HCT116 (cell line): Measurements from ENCODE around the gene C14orf132. TPM values are rescaled to one million over a fixed set of nuclear protein-coding genes. Genes with fewer than 3 reads are reported as not detected.

Experiments
- ATAC-seq: fragments of 200-7000 bp; cut with Tn5 transposase; 2 replicates; pipeline ENCODE4 v1.9.1; 2020; ENCODE audit warnings: mild to moderate bottlenecking, moderate library complexity
- BruUV-seq: library from RNA; stranded (reverse); fragments of 400-500 nt; replicated peaks from 2 replicates; lab custom pipeline; 2021; lab: Mats Ljungman, UMichigan
- CTCF ChIA-PET: fragments of 300-600 bp; sonication (Branson Sonifier 250); formaldehyde crosslinking; loops from one replicate; lab custom pipeline; 2021; ENCODE audit warnings: antibody characterized with exemption; lab: Charles Lee
- POLR2A ChIA-PET: fragments of 300-600, 350-600 bp; sonication (Branson Sonifier 250); formaldehyde crosslinking; loops from one replicate; lab custom pipeline; 2021; ENCODE audit warnings: antibody characterized with exemption; lab: Charles Lee
- RAD21 ChIA-PET, 2 experiments: fragments of 300-600 bp; sonication (Branson Sonifier 250); formaldehyde crosslinking; loops; one replicate each; lab custom pipeline; 2023; ENCODE audit warnings: low total read pairs in 2 of 2; ENCODE audit not compliant: uncharacterized antibody in 2 of 2, unreplicated experiment in 2 of 2, low non-redundant PET in 1 of 2; lab: Charles Lee
- DNase-seq: peaks from one replicate; pipeline ENCODE4 v3.0.0-alpha.2; 2010; ENCODE audit warnings: low read depth, low spot score
- H2AFZ ChIP-seq: fragments of 200-600 bp; shearing (Covaris generic), sonication (generic); 2 replicates; pipeline ENCODE4 v1.6.1; 2017; ENCODE audit warnings: low read depth, mixed run types, mixed read lengths, antibody characterized with exemption, low read length; ENCODE audit not compliant: poor library complexity, severe bottlenecking
- H3K27ac ChIP-seq: 2 replicates; pipeline ENCODE4 v1.5.1; 2012; ENCODE audit warnings: low read depth, low read length
- H3K27me3 ChIP-seq: fragments of 200-600 bp; sonication (generic); 2 replicates; pipeline ENCODE4 v1.6.1; 2016; ENCODE audit warnings: mixed run types, low read length, mixed read lengths; ENCODE audit not compliant: insufficient read depth
- H3K36me3 ChIP-seq, 2 experiments: fragments of 200-500 bp in 1 of 2; fragments of 200-600 bp in 1 of 2; sonication (Bioruptor generic) in 1 of 2; sonication (generic) in 1 of 2; 2 replicates each; pipeline versions ENCODE4 v1.5.1 to v1.6.1; 2014 to 2016; ENCODE audit warnings: low read length in 2 of 2, inconsistent platforms in 1 of 2, mixed read lengths in 1 of 2, mixed run types in 1 of 2; ENCODE audit not compliant: insufficient read depth in 2 of 2, control insufficient read depth in 1 of 2
- H3K4me1 ChIP-seq, 2 experiments: fragments of 200-600 bp in 1 of 2; sonication (generic) in 1 of 2; 2 replicates each; pipeline versions ENCODE4 v1.5.1 to v1.6.1; 2012 to 2017; ENCODE audit warnings: low read length in 2 of 2, inconsistent platforms in 1 of 2, mild to moderate bottlenecking in 1 of 2, mixed read lengths in 1 of 2, mixed run types in 1 of 2, moderate library complexity in 1 of 2; ENCODE audit not compliant: insufficient read depth in 2 of 2, control insufficient read depth in 1 of 2
- H3K4me2 ChIP-seq: fragments of 200-600 bp; sonication (generic); 2 replicates; pipeline ENCODE4 v1.6.1; 2017; ENCODE audit warnings: mixed run types, low read length, mixed read lengths
- H3K4me3 ChIP-seq, 2 experiments: fragments of 200-600 bp in 1 of 2; sonication (generic) in 1 of 2; replicated peaks in 1 of 2; 2 replicates each; pipeline ENCODE4 v1.5.1; 2011 to 2016; ENCODE audit warnings: low read length in 2 of 2, control low read depth in 1 of 2, low read depth in 1 of 2, mild to moderate bottlenecking in 1 of 2, mixed read lengths in 1 of 2, mixed run types in 1 of 2
- H3K79me2 ChIP-seq: fragments of 200-600 bp; sonication (generic); 2 replicates; pipeline ENCODE4 v1.6.1; 2017; ENCODE audit warnings: mild to moderate bottlenecking, mixed run types, low read length, moderate library complexity, mixed read lengths; ENCODE audit not compliant: insufficient read depth
- H3K9ac ChIP-seq: fragments of 200-600 bp; sonication (generic); 2 replicates; pipeline ENCODE4 v1.6.1; 2016; ENCODE audit warnings: low read length, mixed read lengths
- H3K9me2 ChIP-seq: fragments of 200-600 bp; sonication (generic), shearing (Covaris generic); 2 replicates; pipeline ENCODE4 v1.6.1; 2017; ENCODE audit warnings: mixed run types, mild to moderate bottlenecking, moderate library complexity; ENCODE audit not compliant: insufficient read depth
- H3K9me3 ChIP-seq, 2 experiments: fragments of 200-500 bp in 1 of 2; fragments of 200-600 bp in 1 of 2; sonication (Bioruptor generic) in 1 of 2; sonication (generic) in 1 of 2; 2 replicates each; pipeline ENCODE4 v1.6.1; 2014 to 2017; ENCODE audit warnings: low read length in 2 of 2, mixed read lengths in 2 of 2, inconsistent platforms in 1 of 2, low read depth in 1 of 2, mild to moderate bottlenecking in 1 of 2, mixed run types in 1 of 2, moderate library complexity in 1 of 2; ENCODE audit not compliant: control insufficient read depth in 1 of 2, insufficient read depth in 1 of 2
- H4K20me1 ChIP-seq: fragments of 200-600 bp; sonication (generic), shearing (Covaris generic); 2 replicates; pipeline ENCODE4 v1.6.1; 2017; ENCODE audit warnings: mixed run types, mild to moderate bottlenecking, moderate library complexity; ENCODE audit not compliant: insufficient read depth
- CBX3 ChIP-seq: IDR thresholded peaks from 2 replicates; pipeline ENCODE4 v1.6.1; 2012; ENCODE audit warnings: low read depth
- CEBPB ChIP-seq: IDR thresholded peaks from 2 replicates; pipeline ENCODE4 v1.6.1; 2012; ENCODE audit warnings: low read depth
- EGR1 ChIP-seq: IDR thresholded peaks from 2 replicates; pipeline ENCODE4 v1.6.1; 2012; ENCODE audit warnings: low read depth
- ELF1 ChIP-seq: IDR thresholded peaks from 2 replicates; pipeline ENCODE4 v1.6.1; 2012; ENCODE audit warnings: low read depth, borderline replicate concordance
- EZH2 ChIP-seq: fragments of 200-600 bp; sonication (generic); IDR thresholded peaks from 2 replicates; pipeline ENCODE4 v1.6.1; 2017; ENCODE audit warnings: antibody characterized with exemption, mixed run types
- FOSL1 ChIP-seq: IDR thresholded peaks from 2 replicates; pipeline ENCODE4 v1.6.1; 2012; ENCODE audit warnings: low read depth
- JUND ChIP-seq: IDR thresholded peaks from 2 replicates; pipeline ENCODE4 v1.6.1; 2012
- POLR2A ChIP-seq: IDR thresholded peaks from 2 replicates; pipeline ENCODE4 v1.7.0; 2011; ENCODE audit warnings: borderline replicate concordance; ENCODE audit not compliant: insufficient read depth, insufficient read length; ENCODE audit errors: extremely low read depth
- POLR2AphosphoS5 ChIP-seq: IDR thresholded peaks from 2 replicates; pipeline ENCODE4 v1.6.1; 2011; ENCODE audit warnings: mild to moderate bottlenecking, low read depth, low read length, moderate library complexity
- RAD21 ChIP-seq: IDR thresholded peaks from 2 replicates; pipeline ENCODE4 v1.6.1; 2012; ENCODE audit warnings: low read depth, mild to moderate bottlenecking
- REST ChIP-seq: IDR thresholded peaks from 2 replicates; pipeline ENCODE4 v1.6.1; 2012; ENCODE audit warnings: low read depth
- SIN3A ChIP-seq: IDR thresholded peaks from 2 replicates; pipeline ENCODE4 v1.6.1; 2012; ENCODE audit warnings: low read depth
- SP1 ChIP-seq: IDR thresholded peaks from 2 replicates; pipeline ENCODE4 v1.6.1; 2012; ENCODE audit warnings: low read depth
- SRF ChIP-seq: IDR thresholded peaks from 2 replicates; pipeline ENCODE4 v1.6.1; 2012; ENCODE audit warnings: low read depth
- TCF7L2 ChIP-seq: IDR thresholded peaks from 2 replicates; pipeline ENCODE4 v1.7.0; 2011; ENCODE audit warnings: borderline replicate concordance, inconsistent platforms; ENCODE audit not compliant: insufficient read depth, insufficient read length; ENCODE audit errors: extremely low read depth
- YY1 ChIP-seq: IDR thresholded peaks from 2 replicates; pipeline ENCODE4 v1.6.1; 2011; ENCODE audit warnings: low read length, low read depth, moderate library complexity, mild to moderate bottlenecking; ENCODE audit not compliant: insufficient replicate concordance; ENCODE audit errors: extremely low read depth
- ZFX ChIP-seq: fragments of 450-650 bp; IDR thresholded peaks from 2 replicates; pipeline ENCODE4 v1.6.1; 2017
- ZNF274 ChIP-seq: fragments of 200-500 bp; sonication (Bioruptor generic); IDR thresholded peaks from 2 replicates; pipeline ENCODE4 v1.6.1; 2014; ENCODE audit warnings: mild to moderate bottlenecking, low read depth, low read length, inconsistent platforms
- intact Hi-C: fragments of 100-400 bp; cut with micrococcal nuclease; formaldehyde crosslinking; loops from 2 replicates; pipeline ENCODE4 v1.10.0; 2022
- total RNA-seq: library from RNA; stranded (reverse); gene quantifications from one replicate; pipeline ENCODE4 v1.2.1, GENCODE V29; 2021; ENCODE audit not compliant: unreplicated experiment
- TF ChIP-seq, protein P1 (sequence below), 3 experiments: fragments of 200-600 bp in 1 of 3; sonication (generic) in 1 of 3; IDR thresholded peaks in 2 of 3; conservative IDR thresholded peaks in 1 of 3; 2 replicates each; pipeline ENCODE4 v1.5.1; 2012 to 2017; ENCODE audit warnings: low read depth in 2 of 3, low read length in 2 of 3, antibody characterized with exemption in 1 of 3, borderline replicate concordance in 1 of 3, control low read depth in 1 of 3, mild to moderate bottlenecking in 1 of 3, mixed read lengths in 1 of 3, mixed run types in 1 of 3, moderate library complexity in 1 of 3; ENCODE audit not compliant: insufficient read depth in 1 of 3
- TF ChIP-seq, protein P2 (sequence below): IDR thresholded peaks from 2 replicates; pipeline ENCODE4 v1.6.1; 2012

The C14orf132 gene
- total RNA-seq, 1 experiment from 2014 or later, result 3.4 TPM

- Histone ChIP-seq H2AFZ (no peak overlapping the region), H3K4me3 (no peak overlapping the region), H3K4me2 (no peak overlapping the region), H3K4me1 (peaks cover 0 to 3% of the 10 kb centered on the region in 2 experiments; a peak in 1 of 4 replicates), H3K9ac (no peak overlapping the region), H4K20me1 (no peaks in the 10 kb centered on the region), H3K27me3 (peaks cover 3% of the 10 kb centered on the region; the same call in 1 of the 2 replicates), H3K36me3 (no peaks in the 10 kb centered on the region), H3K79me2 (no peaks in the 10 kb centered on the region), H3K27ac (no peak overlapping the region), H3K9me2 (no peaks in the 10 kb centered on the region), H3K9me3 (0 out of 4 replicates have a peak, but pooled peaks cover 0 to 1% of the 10 kb centered on the region in 2 experiments)
- TF ChIP-seq ZNF274 (no peak), CBX3 (no peak), CEBPB (no peak), POLR2A (no peak), REST (no peak), EZH2 (no peak), EGR1 (no peak), YY1 (no peak), RAD21 (no peak), FOSL1 (no peak), SP1 (no peak), POLR2AphosphoS5 (no peak), ZFX (no peak), ELF1 (no peak), TCF7L2 (no peak), SRF (no peak), SIN3A (no peak), JUND (no peak)
- TF ChIP-seq, protein P1, sequence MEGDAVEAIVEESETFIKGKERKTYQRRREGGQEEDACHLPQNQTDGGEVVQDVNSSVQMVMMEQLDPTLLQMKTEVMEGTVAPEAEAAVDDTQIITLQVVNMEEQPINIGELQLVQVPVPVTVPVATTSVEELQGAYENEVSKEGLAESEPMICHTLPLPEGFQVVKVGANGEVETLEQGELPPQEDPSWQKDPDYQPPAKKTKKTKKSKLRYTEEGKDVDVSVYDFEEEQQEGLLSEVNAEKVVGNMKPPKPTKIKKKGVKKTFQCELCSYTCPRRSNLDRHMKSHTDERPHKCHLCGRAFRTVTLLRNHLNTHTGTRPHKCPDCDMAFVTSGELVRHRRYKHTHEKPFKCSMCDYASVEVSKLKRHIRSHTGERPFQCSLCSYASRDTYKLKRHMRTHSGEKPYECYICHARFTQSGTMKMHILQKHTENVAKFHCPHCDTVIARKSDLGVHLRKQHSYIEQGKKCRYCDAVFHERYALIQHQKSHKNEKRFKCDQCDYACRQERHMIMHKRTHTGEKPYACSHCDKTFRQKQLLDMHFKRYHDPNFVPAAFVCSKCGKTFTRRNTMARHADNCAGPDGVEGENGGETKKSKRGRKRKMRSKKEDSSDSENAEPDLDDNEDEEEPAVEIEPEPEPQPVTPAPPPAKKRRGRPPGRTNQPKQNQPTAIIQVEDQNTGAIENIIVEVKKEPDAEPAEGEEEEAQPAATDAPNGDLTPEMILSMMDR (IDR thresholded peaks at IDR 0.05 in 2 of 3, conservative IDR thresholded peaks at IDR 0.05 in 1 of 3; ENCODE audit: borderline replicate concordance in 1 of 3, insufficient read depth in 1 of 3, low read depth in 2 of 3, low read length in 2 of 3), result no peak
- TF ChIP-seq, protein P2, sequence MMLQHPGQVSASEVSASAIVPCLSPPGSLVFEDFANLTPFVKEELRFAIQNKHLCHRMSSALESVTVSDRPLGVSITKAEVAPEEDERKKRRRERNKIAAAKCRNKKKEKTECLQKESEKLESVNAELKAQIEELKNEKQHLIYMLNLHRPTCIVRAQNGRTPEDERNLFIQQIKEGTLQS, result no peak
- ChIA-PET CTCF (no interaction called here), RAD21 (no interaction called here), POLR2A (no interaction called here)
- no peak for ATAC-seq
- no TSS peak for BruUV-seq
- intact Hi-C loops, result no loop called here
- no peak for DNase-seq
Observed at GRCh38 chr14:96138241-96138640, 99.1 kb downstream of the C14orf132 start.
